Astrocyte (in vitro differentiated cells and primary cell): Measurements from ENCODE around the gene SPPL3. TPM values are rescaled to one million over a fixed set of nuclear protein-coding genes. Genes with fewer than 3 reads are reported as not detected.

Experiments
- DNase-seq: peaks from one replicate; pipeline ENCODE4 v3.0.0-alpha.2; 2010; ENCODE audit warnings: low read depth
- FAIRE-seq: peaks from 2 replicates; lab custom pipeline; 2011; peaks lifted over from hg19 to GRCh38; lab: Jason Lieb, UNC
- H2AFZ ChIP-seq: 2 replicates; pipeline ENCODE4 v1.6.0; 2012; ENCODE audit warnings: low read depth, low read length, inconsistent platforms
- H3K27ac ChIP-seq: 2 replicates; pipeline ENCODE4 v1.5.1; 2011; ENCODE audit warnings: low read depth, low read length, inconsistent platforms
- H3K27me3 ChIP-seq: 2 replicates; pipeline ENCODE4 v1.6.0; 2011; ENCODE audit warnings: low read length, inconsistent platforms; ENCODE audit not compliant: insufficient read depth
- H3K36me3 ChIP-seq: 2 replicates; pipeline ENCODE4 v1.5.1; 2011; ENCODE audit warnings: low read length, inconsistent platforms; ENCODE audit not compliant: insufficient read depth
- H3K4me1 ChIP-seq: 2 replicates; pipeline ENCODE4 v1.5.1; 2011; ENCODE audit warnings: low read length, inconsistent platforms; ENCODE audit not compliant: insufficient read depth
- H3K4me2 ChIP-seq: 2 replicates; pipeline ENCODE4 v1.6.0; 2012; ENCODE audit warnings: low read length, inconsistent platforms
- H3K4me3 ChIP-seq: 2 replicates; pipeline ENCODE4 v1.5.1; 2011; ENCODE audit warnings: low read depth, mild to moderate bottlenecking, low read length, inconsistent platforms; ENCODE audit not compliant: insufficient read depth
- H3K79me2 ChIP-seq: 2 replicates; pipeline ENCODE4 v1.6.0; 2012; ENCODE audit warnings: mild to moderate bottlenecking, low read length, inconsistent platforms; ENCODE audit not compliant: insufficient read depth
- H3K9ac ChIP-seq: 2 replicates; pipeline ENCODE4 v1.6.0; 2012; ENCODE audit warnings: mild to moderate bottlenecking, low read length, inconsistent platforms
- H3K9me3 ChIP-seq: 2 replicates; pipeline ENCODE4 v1.5.1; 2012; ENCODE audit warnings: low read depth, mild to moderate bottlenecking, low read length, inconsistent platforms; ENCODE audit not compliant: insufficient read depth
- H4K20me1 ChIP-seq: 2 replicates; pipeline ENCODE4 v1.6.0; 2012; ENCODE audit warnings: low read length, inconsistent platforms; ENCODE audit not compliant: insufficient read depth
- H3K27ac Mint-ChIP-seq: one replicate; pipeline ENCODE4 v1.8.0; 2021; ENCODE audit warnings: mild to moderate bottlenecking, mixed read lengths; ENCODE audit not compliant: unreplicated experiment
- H3K27me3 Mint-ChIP-seq: one replicate; pipeline ENCODE4 v1.8.0; 2021; ENCODE audit warnings: low read depth, mixed read lengths; ENCODE audit not compliant: unreplicated experiment
- H3K36me3 Mint-ChIP-seq: one replicate; pipeline ENCODE4 v1.8.0; 2021; ENCODE audit warnings: low read depth, mixed read lengths; ENCODE audit not compliant: unreplicated experiment
- H3K4me1 Mint-ChIP-seq: one replicate; pipeline ENCODE4 v1.8.0; 2021; ENCODE audit warnings: low read depth, mixed read lengths; ENCODE audit not compliant: unreplicated experiment
- H3K4me3 Mint-ChIP-seq: one replicate; pipeline ENCODE4 v1.8.0; 2021; ENCODE audit warnings: mild to moderate bottlenecking, moderate library complexity, mixed read lengths; ENCODE audit not compliant: unreplicated experiment
- H3K9me3 Mint-ChIP-seq: one replicate; pipeline ENCODE4 v1.8.0; 2021; ENCODE audit warnings: mild to moderate bottlenecking, mixed read lengths; ENCODE audit not compliant: unreplicated experiment
- CTCF ChIP-seq: IDR thresholded peaks from 2 replicates; pipeline ENCODE4 v1.5.1; 2011; ENCODE audit warnings: low read depth, mild to moderate bottlenecking, inconsistent platforms, low read length, moderate library complexity; ENCODE audit not compliant: insufficient read depth
- EZH2 ChIP-seq: IDR thresholded peaks from 2 replicates; pipeline ENCODE4 v1.6.1; 2012; ENCODE audit warnings: mild to moderate bottlenecking, low read length, inconsistent platforms; ENCODE audit not compliant: insufficient read depth
- total RNA-seq: library from RNA; stranded (reverse); gene quantifications from 2 replicates; pipeline ENCODE4 v1.2.1, GENCODE V29; 2021

The SPPL3 gene
- total RNA-seq, 1 donor from 2014 or later = 48.3 TPM

DNA sequence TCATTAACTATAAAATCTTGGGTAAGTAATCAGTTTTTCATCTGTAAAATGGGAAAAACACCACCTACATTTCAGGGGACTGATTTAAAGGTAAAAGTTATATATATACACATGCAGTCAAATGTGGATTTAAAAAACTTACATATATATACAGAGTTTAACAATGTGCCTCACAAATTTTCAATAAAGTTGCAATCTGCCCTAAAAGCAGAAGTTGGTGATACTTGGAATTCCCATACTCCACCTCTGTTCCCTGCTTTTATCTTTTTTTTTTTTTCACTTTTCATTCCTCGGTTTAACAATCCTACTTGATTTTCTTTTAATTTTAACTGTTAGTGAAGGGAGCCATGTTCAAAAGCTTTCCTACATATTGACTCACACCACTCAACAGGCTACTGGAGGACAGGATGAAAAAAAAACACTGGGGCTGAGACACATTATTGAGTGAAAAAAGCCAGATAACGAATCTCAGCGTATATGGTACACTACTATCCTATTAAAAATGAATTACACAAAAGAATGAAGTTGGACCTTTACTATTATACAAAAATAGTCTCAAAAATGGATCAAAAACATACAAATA lies 24.3 kb downstream of the SPPL3 start:
- H3K79me2 ChIP-seq = peaks cover 69% of the 10 kb centered on the region
- TF ChIP-seq CTCF (no peak), EZH2 (no peak)
- H3K4me2 ChIP-seq = no peak overlapping the region
- H3K9me3 Mint-ChIP-seq = peaks cover 4% of the 10 kb centered on the region
- H3K27me3 ChIP-seq = no peaks in the 10 kb centered on the region
- H3K4me3 ChIP-seq = no peak overlapping the region
- H3K27me3 Mint-ChIP-seq = no peaks in the 10 kb centered on the region
- H3K9ac ChIP-seq = no peak overlapping the region
- H3K36me3 ChIP-seq = no peaks in the 10 kb centered on the region
- DNase-seq = no peak
- no peaks in the 10 kb centered on the region for H3K9me3 ChIP-seq
- peaks cover 52% of the 10 kb centered on the region for H4K20me1 ChIP-seq
- no peak overlapping the region for H3K27ac Mint-ChIP-seq
- H3K4me1 Mint-ChIP-seq = no peaks in the 10 kb centered on the region
- H2AFZ ChIP-seq = no peak overlapping the region
- no peaks in the 10 kb centered on the region for H3K4me1 ChIP-seq
- H3K4me3 Mint-ChIP-seq = no peak overlapping the region
- peaks cover 6% of the 10 kb centered on the region for H3K36me3 Mint-ChIP-seq
- FAIRE-seq = no peak
- H3K27ac ChIP-seq = no peak overlapping the region

DNA sequence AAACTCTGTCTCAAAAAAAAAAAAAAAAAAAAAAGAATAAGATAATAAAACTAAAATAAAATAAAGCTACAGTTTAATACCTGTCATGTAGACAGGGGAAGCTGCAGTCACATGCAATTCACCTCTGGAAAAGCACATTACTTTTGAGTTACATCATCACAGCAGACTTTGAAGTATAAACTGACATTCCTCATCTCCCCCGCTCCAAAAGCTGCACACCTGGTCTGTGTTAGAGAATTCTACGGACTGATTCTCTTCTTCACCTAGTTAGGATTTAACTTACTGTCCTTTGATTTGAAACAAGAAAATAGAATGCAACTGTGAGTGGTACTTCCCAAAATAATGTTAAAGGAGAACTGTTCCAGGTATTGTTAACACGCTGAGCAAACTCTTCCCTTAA lies 25.1 kb downstream of the SPPL3 start:
- Mint-ChIP-seq H3K9me3 (peaks cover 4% of the 10 kb centered on the region), H3K4me1 (no peaks in the 10 kb centered on the region), H3K27ac (no peak overlapping the region), H3K36me3 (peaks cover 6% of the 10 kb centered on the region), H3K4me3 (no peak overlapping the region), H3K27me3 (no peaks in the 10 kb centered on the region)
- no peak overlapping the region for H3K27ac ChIP-seq
- H2AFZ ChIP-seq = no peak overlapping the region
- no peak overlapping the region for H3K4me2 ChIP-seq
- no peak for FAIRE-seq
- H3K9me3 ChIP-seq = no peaks in the 10 kb centered on the region
- DNase-seq = no peak
- peaks cover 56% of the 10 kb centered on the region for H4K20me1 ChIP-seq
- no peak for TF ChIP-seq EZH2
- TF ChIP-seq CTCF = no peak
- no peaks in the 10 kb centered on the region for H3K4me1 ChIP-seq
- H3K36me3 ChIP-seq = no peaks in the 10 kb centered on the region
- H3K4me3 ChIP-seq = no peak overlapping the region
- H3K79me2 ChIP-seq = peaks cover 71% of the 10 kb centered on the region
- no peaks in the 10 kb centered on the region for H3K27me3 ChIP-seq
- no peak overlapping the region for H3K9ac ChIP-seq

- peaks cover 56% of the 10 kb centered on the region for H3K79me2 ChIP-seq
- Mint-ChIP-seq H3K9me3 (peaks cover 4% of the 10 kb centered on the region), H3K4me1 (no peaks in the 10 kb centered on the region), H3K36me3 (peaks cover 5% of the 10 kb centered on the region), H3K27ac (no peak overlapping the region), H3K27me3 (no peaks in the 10 kb centered on the region), H3K4me3 (no peak overlapping the region)
- no peaks in the 10 kb centered on the region for H3K4me1 ChIP-seq
- H3K9ac ChIP-seq = no peak overlapping the region
- H3K36me3 ChIP-seq = no peaks in the 10 kb centered on the region
- H3K27me3 ChIP-seq = no peaks in the 10 kb centered on the region
- H3K9me3 ChIP-seq = no peaks in the 10 kb centered on the region
- TF ChIP-seq CTCF = no peak
- no peak for TF ChIP-seq EZH2
- no peak overlapping the region for H3K27ac ChIP-seq
- DNase-seq = no peak
- no peak overlapping the region for H3K4me3 ChIP-seq
- FAIRE-seq = no peak
- H4K20me1 ChIP-seq = peaks cover 56% of the 10 kb centered on the region
- no peak overlapping the region for H3K4me2 ChIP-seq
- H2AFZ ChIP-seq = no peak overlapping the region
These were observed 29.5 kb downstream of the SPPL3 start for GRCh38 chr12:120874547-120875245.
